Lower leg skin (tissue), 4 donors: ENCODE results near the gene MCTP2. TPM values are rescaled to one million over a fixed set of nuclear protein-coding genes. Genes with fewer than 3 reads are reported as not detected.
"Not testable (repeated sequence)": the region's sequence is repeated elsewhere in the genome, so short reads cannot be mapped to it uniquely, and the experiment has no call there.

ENCODE experiments used
- DNase-seq, 2 donors: peaks; one replicate each; pipeline ENCODE4 v3.0.0-alpha.2; 2019; ENCODE audit warnings: low spot score in 2 of 2
- H3K4me3 ChIP-seq: fragments of 200-600 bp; sonication (generic); 2 replicates; pipeline ENCODE4 v1.5.1; 2017; ENCODE audit warnings: mild to moderate bottlenecking, low read depth; ENCODE audit not compliant: poor library complexity, severe bottlenecking
- POLR2A ChIP-seq, 2 donors: fragments of 450-650 bp; IDR thresholded peaks; one replicate each; pipeline ENCODE4 v1.6.1; 2016 to 2017; ENCODE audit warnings: antibody characterized with exemption in 2 of 2, mild to moderate bottlenecking in 1 of 2, moderate library complexity in 1 of 2
- WGBS, 2 donors: methylation state at CpG; one replicate each; pipeline ENCODE4 v1.1.5; 2018; 5-methylcytosine and 5-hydroxymethylcytosine counted together
- intact Hi-C: fragments of 100-400 bp; cut with DNase I; formaldehyde crosslinking; loops from one replicate; pipeline ENCODE4 v1.15.0; 2023; ENCODE audit warnings: low total_unique reads
- total RNA-seq, 4 donors: library from RNA; depleted of rRNA; stranded (reverse); fragments of >200 nt; gene quantifications; one replicate each; pipeline ENCODE4 v1.1.0, GENCODE V29; 2016
- TF ChIP-seq, protein P1 (sequence below), 3 donors: fragments of 450-650 bp; IDR thresholded peaks; one replicate each; pipeline ENCODE4 v1.5.1; 2016; ENCODE audit warnings: antibody characterized with exemption in 3 of 3, mild to moderate bottlenecking in 3 of 3, moderate library complexity in 2 of 3

MCTP2 gene
- total RNA-seq, 4 donors from 2014 or later: 18.9 to 24.1 (median 20.4) TPM

DNA sequence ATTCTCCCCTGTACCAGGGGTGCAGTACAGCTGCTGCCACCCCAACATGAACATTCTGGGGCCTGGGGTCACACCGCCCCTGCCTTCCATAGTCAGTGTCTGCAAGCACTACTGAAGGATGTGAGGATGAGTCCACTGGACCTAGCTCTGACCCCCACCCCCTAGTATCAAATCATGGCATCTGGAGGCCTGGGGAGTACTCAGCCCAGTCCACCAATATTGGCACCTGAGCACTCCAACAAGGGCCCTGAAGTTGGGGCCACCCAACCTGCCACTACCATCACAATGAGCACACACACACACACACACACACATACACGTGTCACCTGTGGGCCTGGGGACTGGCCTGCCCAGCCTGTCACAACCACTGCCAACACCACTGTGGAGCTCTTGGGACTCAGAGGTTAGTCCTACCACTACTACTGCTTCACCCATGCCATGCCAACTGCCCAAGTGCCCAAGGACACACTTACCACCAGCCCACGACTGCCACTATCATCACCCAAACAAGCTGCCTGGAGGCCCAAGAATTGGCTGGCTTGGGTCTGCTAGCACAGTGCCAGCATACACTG is 253.9 kb downstream of the MCTP2 start:
- TF ChIP-seq, protein P1, sequence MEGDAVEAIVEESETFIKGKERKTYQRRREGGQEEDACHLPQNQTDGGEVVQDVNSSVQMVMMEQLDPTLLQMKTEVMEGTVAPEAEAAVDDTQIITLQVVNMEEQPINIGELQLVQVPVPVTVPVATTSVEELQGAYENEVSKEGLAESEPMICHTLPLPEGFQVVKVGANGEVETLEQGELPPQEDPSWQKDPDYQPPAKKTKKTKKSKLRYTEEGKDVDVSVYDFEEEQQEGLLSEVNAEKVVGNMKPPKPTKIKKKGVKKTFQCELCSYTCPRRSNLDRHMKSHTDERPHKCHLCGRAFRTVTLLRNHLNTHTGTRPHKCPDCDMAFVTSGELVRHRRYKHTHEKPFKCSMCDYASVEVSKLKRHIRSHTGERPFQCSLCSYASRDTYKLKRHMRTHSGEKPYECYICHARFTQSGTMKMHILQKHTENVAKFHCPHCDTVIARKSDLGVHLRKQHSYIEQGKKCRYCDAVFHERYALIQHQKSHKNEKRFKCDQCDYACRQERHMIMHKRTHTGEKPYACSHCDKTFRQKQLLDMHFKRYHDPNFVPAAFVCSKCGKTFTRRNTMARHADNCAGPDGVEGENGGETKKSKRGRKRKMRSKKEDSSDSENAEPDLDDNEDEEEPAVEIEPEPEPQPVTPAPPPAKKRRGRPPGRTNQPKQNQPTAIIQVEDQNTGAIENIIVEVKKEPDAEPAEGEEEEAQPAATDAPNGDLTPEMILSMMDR (IDR thresholded peaks at IDR 0.05): no peak
- TF ChIP-seq POLR2A (IDR thresholded peaks at IDR 0.05): no peak
- DNase-seq: no peak
- WGBS, 2 donors: 91 to 95% methylated on average over 2 to 3 of the region's 3 CpGs
- no peak overlapping the region for H3K4me3 ChIP-seq
- intact Hi-C loops: no loop called here

DNA sequence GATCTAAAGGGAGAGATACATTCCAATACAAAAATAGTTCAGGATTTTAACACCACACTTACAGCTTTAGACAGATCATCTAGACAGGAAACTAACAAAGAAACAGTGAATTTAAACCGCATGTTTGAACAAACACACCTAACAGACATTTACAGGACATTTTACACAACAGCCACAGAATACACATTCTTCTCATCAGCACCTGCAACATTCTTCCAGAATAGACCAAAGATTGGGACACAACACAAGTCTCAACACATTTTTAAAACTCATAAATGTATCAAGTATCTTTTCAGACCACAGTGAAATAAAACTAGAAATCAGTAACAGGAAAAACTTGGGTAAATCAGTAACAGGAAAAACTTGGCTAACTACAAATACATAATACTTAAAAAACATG is 256.3 kb downstream of the MCTP2 start:
- DNase-seq: no peak
- TF ChIP-seq POLR2A (IDR thresholded peaks at IDR 0.05): no peak
- TF ChIP-seq, protein P1 (IDR thresholded peaks at IDR 0.05): no peak
- no peak overlapping the region for H3K4me3 ChIP-seq
- intact Hi-C loops: no loop called here
- WGBS, 2 donors: 33 to 44% methylated on average over 1 of the region's 1 CpG

DNA sequence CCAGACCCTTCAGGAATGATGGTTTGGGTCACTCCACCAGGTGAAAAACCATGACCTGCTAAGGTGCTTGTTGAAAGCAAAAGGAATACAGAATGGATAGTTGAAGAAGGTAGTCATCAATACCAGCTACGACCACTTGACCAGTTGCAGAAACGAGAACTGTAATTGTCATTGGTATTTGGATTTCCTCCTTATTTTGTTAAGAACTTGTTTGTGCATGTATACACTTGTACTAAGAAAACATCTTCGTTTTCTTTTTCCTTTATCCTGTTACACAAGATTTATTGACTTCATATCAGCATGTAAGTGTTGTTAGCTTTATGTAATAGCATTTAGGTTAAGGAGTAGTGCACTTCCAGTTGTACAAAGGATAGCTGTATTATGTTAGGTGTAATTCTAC is 261.8 kb downstream of the MCTP2 start:
- H3K4me3 ChIP-seq: no peak overlapping the region
- no peak for TF ChIP-seq POLR2A (IDR thresholded peaks at IDR 0.05)
- TF ChIP-seq, protein P1 (IDR thresholded peaks at IDR 0.05): no peak
- no peak for DNase-seq
- intact Hi-C loops: no loop called here
- WGBS, 2 donors: 46 to 47% methylated on average over 3 of the region's 3 CpGs

DNA sequence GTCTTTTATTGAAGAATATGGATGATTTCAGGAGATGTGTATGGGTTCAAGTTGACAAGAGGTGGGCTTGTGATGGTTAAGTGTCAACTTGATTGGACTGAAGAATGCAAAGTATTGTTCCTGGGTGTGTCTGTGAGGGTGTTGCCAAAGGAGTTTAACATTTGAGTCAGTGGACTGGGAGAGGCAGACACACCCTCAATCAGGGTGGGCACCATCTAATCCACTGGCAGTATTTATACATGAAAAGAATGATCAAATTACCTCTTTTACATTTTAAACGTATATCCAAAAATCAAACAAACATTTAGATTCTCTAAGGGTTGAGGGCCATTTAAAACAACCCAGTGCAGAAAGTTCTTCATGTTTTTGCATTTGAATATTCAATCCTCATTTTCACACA is 262.2 kb downstream of the MCTP2 start:
- intact Hi-C loops, DNase-seq, H3K4me3 ChIP-seq: not testable (repeated sequence)
- 37 to 47% methylated on average over 1 of the region's 1 CpG for WGBS, 2 donors

DNA sequence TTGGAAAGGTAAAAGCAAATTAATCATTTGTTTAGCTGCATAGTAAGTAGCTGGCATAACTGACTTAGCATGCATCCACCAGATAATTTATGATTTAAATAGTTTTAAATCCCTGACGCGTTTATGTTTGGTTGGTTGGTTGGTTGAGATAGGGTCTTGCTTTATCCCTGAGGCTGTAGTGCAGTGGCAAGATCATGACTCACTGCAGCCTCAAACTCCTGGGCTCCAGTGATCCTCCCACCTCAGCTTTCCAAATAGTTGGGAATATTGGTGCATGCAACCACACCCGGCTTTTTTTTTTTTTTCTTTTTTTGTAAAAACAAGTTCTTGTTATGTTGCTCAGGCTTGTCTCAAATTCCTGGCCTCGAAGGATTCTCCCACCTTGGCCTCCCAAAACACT is 263.4 kb downstream of the MCTP2 start:
- no peak for DNase-seq
- 40 to 42% methylated on average over 4 of the region's 4 CpGs for WGBS, 2 donors
- intact Hi-C loops: no loop called here
- TF ChIP-seq, protein P1 (IDR thresholded peaks at IDR 0.05): no peak
- no peak for TF ChIP-seq POLR2A (IDR thresholded peaks at IDR 0.05)
- no peak overlapping the region for H3K4me3 ChIP-seq

DNA sequence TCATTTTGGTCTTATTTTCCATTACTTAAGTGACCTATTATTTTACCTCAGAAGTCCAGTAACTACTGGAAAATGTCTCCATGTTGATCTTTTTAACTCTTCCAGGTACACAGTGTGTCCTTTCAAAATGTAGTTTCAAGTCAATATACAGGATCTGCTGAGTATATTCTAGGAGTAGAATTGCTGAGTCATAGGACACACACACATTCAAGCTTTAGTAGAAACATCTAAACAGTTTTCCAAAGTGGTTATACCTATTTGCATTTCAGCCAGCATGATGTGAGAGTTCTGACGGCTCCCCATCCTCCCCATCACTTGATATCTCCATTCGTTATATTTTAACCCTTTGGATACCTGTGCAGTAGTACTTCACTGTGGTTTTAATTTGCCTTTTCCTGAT is 271.9 kb downstream of the MCTP2 start:
- no peak for DNase-seq
- no peak overlapping the region for H3K4me3 ChIP-seq
- WGBS, 2 donors: 57 to 64% methylated on average over 2 of the region's 2 CpGs
- no peak for TF ChIP-seq POLR2A (IDR thresholded peaks at IDR 0.05)
- TF ChIP-seq, protein P1 (IDR thresholded peaks at IDR 0.05): no peak
- intact Hi-C loops: no loop called here
